Smooth muscle cell (in vitro differentiated cells): ENCODE results near the gene CISD3. TPM values are rescaled to one million over a fixed set of nuclear protein-coding genes. Genes with fewer than 3 reads are reported as not detected.

Experiments used
- DNase-seq: peaks from one replicate; lab custom pipeline; 2025; ENCODE audit not compliant: unreplicated experiment; lab: John Stamatoyannopoulos, UW
- H2AFZ ChIP-seq: fragments of 200-600 bp; sonication (generic); 2 replicates; pipeline ENCODE4 v1.6.0; 2016; ENCODE audit warnings: antibody characterized with exemption, low read depth, mild to moderate bottlenecking
- H3F3A ChIP-seq: fragments of 200-600 bp; sonication (generic); 2 replicates; pipeline ENCODE4 v1.6.0; 2017; ENCODE audit warnings: antibody characterized with exemption, low read depth
- H3K27ac ChIP-seq: fragments of 200-600 bp; sonication (generic); 2 replicates; pipeline ENCODE4 v1.5.1; 2016; ENCODE audit warnings: low read depth, mild to moderate bottlenecking
- H3K27me3 ChIP-seq: fragments of 200-600 bp; sonication (generic); 2 replicates; pipeline ENCODE4 v1.6.1; 2016; ENCODE audit warnings: low read depth, mild to moderate bottlenecking
- H3K36me3 ChIP-seq: fragments of 200-600 bp; sonication (generic); 2 replicates; pipeline ENCODE4 v1.5.1; 2016; ENCODE audit warnings: low read depth
- H3K4me1 ChIP-seq: fragments of 200-600 bp; sonication (generic); 2 replicates; pipeline ENCODE4 v1.5.1; 2016; ENCODE audit warnings: low read depth
- H3K4me2 ChIP-seq: fragments of 200-600 bp; sonication (generic); 2 replicates; pipeline ENCODE4 v1.6.0; 2016; ENCODE audit warnings: mild to moderate bottlenecking
- H3K4me3 ChIP-seq: fragments of 200-600 bp; sonication (generic); 2 replicates; pipeline ENCODE4 v1.5.1; 2016; ENCODE audit warnings: mild to moderate bottlenecking
- H3K79me2 ChIP-seq: fragments of 200-600 bp; sonication (generic); 2 replicates; pipeline ENCODE4 v1.6.0; 2016; ENCODE audit warnings: low read depth, mild to moderate bottlenecking
- H3K9ac ChIP-seq: fragments of 200-600 bp; sonication (generic); 2 replicates; pipeline ENCODE4 v1.6.0; 2016; ENCODE audit warnings: low read depth
- H3K9me3 ChIP-seq: fragments of 200-600 bp; sonication (generic); replicated peaks from 2 replicates; pipeline ENCODE4 v1.5.1; 2016; ENCODE audit warnings: low read depth
- H4K20me1 ChIP-seq: fragments of 200-600 bp; sonication (generic); 2 replicates; pipeline ENCODE4 v1.6.0; 2016; ENCODE audit warnings: low read depth
- WGBS: methylation state at CpG from one replicate; pipeline ENCODE4 v1.1.7; 2016; ENCODE audit warnings: low lambda C conversion rate; 5-methylcytosine and 5-hydroxymethylcytosine counted together
- polyA plus RNA-seq: library from polyadenylated mRNA; unstranded; fragments of >200 nt; fragmentation: Nextera tagmentation; extraction: Ambion mirVana; gene quantifications from 2 replicates; pipeline ENCODE4 v1.2.1, GENCODE V29; 2016
- total RNA-seq: library from RNA; depleted of rRNA; stranded (reverse); fragments of >200 nt; gene quantifications from 2 replicates; pipeline ENCODE4 v1.2.3, GENCODE V29; 2014
- TF ChIP-seq, protein P1 (sequence below): fragments of 200-600 bp; sonication (generic); IDR thresholded peaks from 2 replicates; pipeline ENCODE4 v1.5.1; 2017; ENCODE audit warnings: borderline replicate concordance, mild to moderate bottlenecking, antibody characterized with exemption; ENCODE audit not compliant: insufficient read depth, poor library complexity, severe bottlenecking

CISD3 gene
- total and polyA plus RNA-seq, 2 experiments from 2014 or later, result 1.3 to 15.1 TPM

DNA sequence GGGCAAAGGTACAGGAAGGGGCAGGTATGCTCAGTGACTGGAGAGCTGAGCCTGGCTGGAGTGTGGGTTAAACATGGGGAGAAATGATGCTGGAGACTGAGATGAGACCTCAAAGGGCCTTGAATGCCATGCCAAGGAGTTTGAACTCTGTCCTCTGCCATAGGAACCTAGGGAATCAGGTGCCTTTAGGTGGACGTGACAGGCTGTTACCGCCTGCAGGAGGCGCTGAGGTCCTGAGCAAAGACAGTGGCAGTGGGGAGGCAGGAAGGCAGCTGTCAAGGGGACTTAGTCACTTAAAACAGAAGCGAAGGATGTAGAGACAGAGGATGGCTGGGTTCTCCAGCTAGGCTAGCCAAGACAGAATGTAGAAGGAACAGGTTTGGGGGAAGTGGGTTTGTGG, 31.5 kb downstream of the CISD3 start:
- DNase-seq, result no peak
- 75% methylated on average over 4 of the region's 4 CpGs for WGBS

DNA sequence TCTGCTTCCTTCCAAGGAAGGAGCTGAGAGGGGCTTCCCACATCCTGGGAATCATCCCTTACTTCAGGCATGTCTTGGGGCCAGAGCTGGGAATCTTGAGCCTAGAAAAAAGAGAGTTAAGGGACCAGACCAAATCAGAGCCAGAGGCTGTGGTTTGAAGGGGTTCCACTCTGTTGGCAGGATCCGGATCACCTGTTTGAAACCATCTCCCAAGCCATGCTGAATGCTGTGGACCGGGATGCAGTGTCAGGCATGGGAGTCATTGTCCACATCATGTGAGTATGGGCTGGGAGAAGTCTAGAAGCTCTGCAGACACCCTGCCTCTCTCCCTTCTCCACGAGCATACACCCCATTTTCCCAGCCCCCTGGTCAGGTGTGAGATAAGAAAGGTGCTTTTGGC, 32.1 kb downstream of the CISD3 start:
- H3K27ac ChIP-seq, result no peak overlapping the region
- H3K36me3 ChIP-seq, result no peaks in the 10 kb centered on the region
- H3K4me1 ChIP-seq, result no peaks in the 10 kb centered on the region
- H3K9me3 ChIP-seq, result no peaks in the 10 kb centered on the region
- no peak overlapping the region for H3K9ac ChIP-seq
- H3K27me3 ChIP-seq, result no peaks in the 10 kb centered on the region
- no peak overlapping the region for H3K4me3 ChIP-seq
- TF ChIP-seq, protein P1, sequence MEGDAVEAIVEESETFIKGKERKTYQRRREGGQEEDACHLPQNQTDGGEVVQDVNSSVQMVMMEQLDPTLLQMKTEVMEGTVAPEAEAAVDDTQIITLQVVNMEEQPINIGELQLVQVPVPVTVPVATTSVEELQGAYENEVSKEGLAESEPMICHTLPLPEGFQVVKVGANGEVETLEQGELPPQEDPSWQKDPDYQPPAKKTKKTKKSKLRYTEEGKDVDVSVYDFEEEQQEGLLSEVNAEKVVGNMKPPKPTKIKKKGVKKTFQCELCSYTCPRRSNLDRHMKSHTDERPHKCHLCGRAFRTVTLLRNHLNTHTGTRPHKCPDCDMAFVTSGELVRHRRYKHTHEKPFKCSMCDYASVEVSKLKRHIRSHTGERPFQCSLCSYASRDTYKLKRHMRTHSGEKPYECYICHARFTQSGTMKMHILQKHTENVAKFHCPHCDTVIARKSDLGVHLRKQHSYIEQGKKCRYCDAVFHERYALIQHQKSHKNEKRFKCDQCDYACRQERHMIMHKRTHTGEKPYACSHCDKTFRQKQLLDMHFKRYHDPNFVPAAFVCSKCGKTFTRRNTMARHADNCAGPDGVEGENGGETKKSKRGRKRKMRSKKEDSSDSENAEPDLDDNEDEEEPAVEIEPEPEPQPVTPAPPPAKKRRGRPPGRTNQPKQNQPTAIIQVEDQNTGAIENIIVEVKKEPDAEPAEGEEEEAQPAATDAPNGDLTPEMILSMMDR, result no peak
- no peak overlapping the region for H2AFZ ChIP-seq
- 96% methylated on average over 3 of the region's 3 CpGs for WGBS
- no peak for DNase-seq
- peaks cover 4% of the 10 kb centered on the region for H4K20me1 ChIP-seq
- H3K4me2 ChIP-seq, result no peak overlapping the region
- H3K79me2 ChIP-seq, result no peaks in the 10 kb centered on the region
- peaks cover 12% of the 10 kb centered on the region for H3F3A ChIP-seq

More for the DNA sequence above, 31.5 kb downstream of the CISD3 start:
- Histone ChIP-seq H4K20me1 (peaks cover 4% of the 10 kb centered on the region), H2AFZ (no peak overlapping the region), H3K9ac (no peak overlapping the region), H3K79me2 (no peaks in the 10 kb centered on the region), H3F3A (peaks cover 12% of the 10 kb centered on the region), H3K27me3 (no peaks in the 10 kb centered on the region), H3K36me3 (no peaks in the 10 kb centered on the region), H3K27ac (no peak overlapping the region), H3K4me1 (no peaks in the 10 kb centered on the region), H3K9me3 (no peaks in the 10 kb centered on the region), H3K4me3 (no peak overlapping the region), H3K4me2 (no peak overlapping the region)
- TF ChIP-seq, protein P1, result peak; percentile 24

DNA sequence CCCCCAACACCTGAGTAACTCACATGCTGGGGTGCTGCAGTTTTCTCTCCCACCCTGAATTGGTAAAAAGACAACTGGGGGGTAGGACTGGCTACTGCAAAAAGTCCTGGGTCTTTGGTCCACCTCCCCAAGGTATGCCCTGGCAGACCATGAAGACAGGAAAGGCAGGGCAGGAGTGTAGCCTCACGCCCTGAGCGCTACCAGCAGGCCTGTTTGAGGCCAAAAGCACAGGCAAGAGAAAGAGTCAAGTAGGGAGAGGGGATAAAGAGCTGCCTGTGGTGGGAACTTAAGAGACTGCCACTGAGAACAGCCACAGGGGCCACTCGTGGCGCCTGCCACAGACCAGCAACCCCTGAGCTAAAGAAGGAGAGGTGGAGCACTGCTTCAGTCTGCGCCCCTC, 36.2 kb downstream of the CISD3 start:
- Histone ChIP-seq H3K79me2 (no peaks in the 10 kb centered on the region), H3K4me2 (no peak overlapping the region), H3K9ac (no peak overlapping the region), H3F3A (peaks cover 12% of the 10 kb centered on the region), H3K4me3 (no peak overlapping the region), H3K27ac (no peak overlapping the region), H4K20me1 (no peaks in the 10 kb centered on the region), H3K9me3 (no peaks in the 10 kb centered on the region), H3K4me1 (no peaks in the 10 kb centered on the region), H3K36me3 (no peaks in the 10 kb centered on the region), H3K27me3 (no peaks in the 10 kb centered on the region), H2AFZ (no peak overlapping the region)
- 97% methylated on average over 5 of the region's 5 CpGs for WGBS
- DNase-seq, result no peak
- TF ChIP-seq, protein P1, result no peak

DNA sequence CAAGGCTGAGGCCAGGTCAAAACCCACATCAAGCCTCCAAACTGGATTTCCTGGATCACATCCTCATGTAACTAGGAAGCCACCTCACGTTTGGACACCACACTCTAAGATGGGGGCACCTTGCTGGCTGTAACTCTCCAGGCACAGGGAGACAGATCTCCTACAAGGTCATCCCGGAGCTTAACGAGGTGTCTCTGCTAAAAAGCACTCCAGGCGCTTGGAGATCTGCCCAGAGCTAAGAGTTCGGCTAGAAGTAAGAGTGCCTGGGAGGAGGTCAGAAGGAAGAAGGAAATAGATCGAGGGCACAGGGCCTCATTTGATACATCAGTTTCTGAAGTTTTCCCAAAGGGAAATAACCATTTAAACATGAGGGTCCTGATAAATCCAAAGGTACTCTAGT, 38.3 kb downstream of the CISD3 start:
- Histone ChIP-seq H3K36me3 (peaks cover 14% of the 10 kb centered on the region), H3K27me3 (no peaks in the 10 kb centered on the region)
- 90% methylated on average over 6 of the region's 6 CpGs for WGBS

More for the DNA sequence above, 38.3 kb downstream of the CISD3 start:
- Histone ChIP-seq H3K4me3 (no peak overlapping the region), H3K27ac (no peak overlapping the region), H3K4me1 (no peaks in the 10 kb centered on the region), H3K9ac (no peak overlapping the region), H3K9me3 (no peaks in the 10 kb centered on the region), H3K79me2 (no peaks in the 10 kb centered on the region), H3K4me2 (no peak overlapping the region), H2AFZ (no peak overlapping the region), H3F3A (peaks cover 12% of the 10 kb centered on the region), H4K20me1 (peaks cover 2% of the 10 kb centered on the region)
- no peak for DNase-seq
- TF ChIP-seq, protein P1, result no peak
